GM23338 (cell line): ENCODE data around the gene RCCD1.
"Not testable (repeated sequence)": the region's sequence is repeated elsewhere in the genome, so short reads cannot be mapped to it uniquely, and the experiment has no call there.

Experiments used
- REST ChIP-seq: IDR thresholded peaks from one replicate; pipeline ENCODE4 v1.6.1; 2018; ENCODE audit warnings: antibody characterized with exemption; ENCODE audit not compliant: unreplicated experiment
- TF ChIP-seq, protein P1 (sequence below), 2 experiments: fragments of 200-600 bp in 1 of 2; sonication (generic) in 1 of 2; conservative IDR thresholded peaks; 2 replicates each; pipeline versions ENCODE4 v1.5.1 to v1.6.1; 2016 to 2017; ENCODE audit warnings: antibody characterized with exemption in 2 of 2, low read depth in 2 of 2, mild to moderate bottlenecking in 2 of 2, moderate library complexity in 1 of 2

- not testable (repeated sequence) for TF ChIP-seq REST
- TF ChIP-seq, protein P1, sequence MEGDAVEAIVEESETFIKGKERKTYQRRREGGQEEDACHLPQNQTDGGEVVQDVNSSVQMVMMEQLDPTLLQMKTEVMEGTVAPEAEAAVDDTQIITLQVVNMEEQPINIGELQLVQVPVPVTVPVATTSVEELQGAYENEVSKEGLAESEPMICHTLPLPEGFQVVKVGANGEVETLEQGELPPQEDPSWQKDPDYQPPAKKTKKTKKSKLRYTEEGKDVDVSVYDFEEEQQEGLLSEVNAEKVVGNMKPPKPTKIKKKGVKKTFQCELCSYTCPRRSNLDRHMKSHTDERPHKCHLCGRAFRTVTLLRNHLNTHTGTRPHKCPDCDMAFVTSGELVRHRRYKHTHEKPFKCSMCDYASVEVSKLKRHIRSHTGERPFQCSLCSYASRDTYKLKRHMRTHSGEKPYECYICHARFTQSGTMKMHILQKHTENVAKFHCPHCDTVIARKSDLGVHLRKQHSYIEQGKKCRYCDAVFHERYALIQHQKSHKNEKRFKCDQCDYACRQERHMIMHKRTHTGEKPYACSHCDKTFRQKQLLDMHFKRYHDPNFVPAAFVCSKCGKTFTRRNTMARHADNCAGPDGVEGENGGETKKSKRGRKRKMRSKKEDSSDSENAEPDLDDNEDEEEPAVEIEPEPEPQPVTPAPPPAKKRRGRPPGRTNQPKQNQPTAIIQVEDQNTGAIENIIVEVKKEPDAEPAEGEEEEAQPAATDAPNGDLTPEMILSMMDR (conservative IDR thresholded peaks at IDR 0.05; ENCODE audit: low read depth in 2 of 2), result not testable (repeated sequence)
Observed at GRCh38 chr15:90928106-90928505, 26.6 kb upstream of the RCCD1 start.
